KMS-11 (cell line): ENCODE data around the gene SFPQ.

ENCODE experiments used
- H2AFZ ChIP-seq: fragments of 200-600 bp; sonication (generic); 2 replicates; pipeline ENCODE4 v1.6.1; 2016; ENCODE audit warnings: antibody characterized with exemption, mixed run types, low read depth
- H3K27ac ChIP-seq: fragments of 200-600 bp; sonication (generic); 2 replicates; pipeline ENCODE4 v1.6.1; 2016; ENCODE audit warnings: mild to moderate bottlenecking, mixed run types
- H3K27me3 ChIP-seq: fragments of 200-600 bp; sonication (generic); 2 replicates; pipeline ENCODE4 v1.6.1; 2017; ENCODE audit warnings: mild to moderate bottlenecking, low read depth, mixed run types, moderate library complexity; ENCODE audit not compliant: insufficient read depth
- H3K36me3 ChIP-seq: fragments of 200-600 bp; sonication (generic); 2 replicates; pipeline ENCODE4 v1.6.1; 2017; ENCODE audit warnings: mild to moderate bottlenecking, mixed run types; ENCODE audit not compliant: insufficient read depth
- H3K4me1 ChIP-seq: fragments of 200-600 bp; sonication (generic); 2 replicates; pipeline ENCODE4 v1.6.1; 2016; ENCODE audit warnings: mild to moderate bottlenecking, low read depth, mixed run types; ENCODE audit not compliant: poor library complexity, severe bottlenecking
- H3K4me2 ChIP-seq: fragments of 200-600 bp; sonication (generic); 2 replicates; pipeline ENCODE4 v1.7.0; 2016; ENCODE audit warnings: mild to moderate bottlenecking, mixed run types
- H3K4me3 ChIP-seq: fragments of 200-600 bp; sonication (generic); IDR thresholded peaks from 2 replicates; pipeline ENCODE4 v1.6.1; 2017; ENCODE audit warnings: low read depth, low read length, mixed read lengths; ENCODE audit not compliant: insufficient read depth
- H3K79me2 ChIP-seq: fragments of 200-600 bp; sonication (generic); 2 replicates; pipeline ENCODE4 v1.6.1; 2016; ENCODE audit warnings: low read depth, mixed run types; ENCODE audit not compliant: insufficient read depth
- H3K9ac ChIP-seq: fragments of 200-600 bp; sonication (generic); 2 replicates; pipeline ENCODE4 v1.6.1; 2016; ENCODE audit warnings: mild to moderate bottlenecking, mixed run types
- H4K20me1 ChIP-seq: fragments of 200-600 bp; sonication (generic); 2 replicates; pipeline ENCODE4 v1.6.1; 2016; ENCODE audit warnings: mild to moderate bottlenecking, mixed run types; ENCODE audit not compliant: insufficient read depth
- TF ChIP-seq, protein P1 (sequence below): fragments of 200-600 bp; sonication (generic); conservative IDR thresholded peaks from 2 replicates; pipeline ENCODE4 v1.6.1; 2017; ENCODE audit warnings: low read depth, mild to moderate bottlenecking, antibody characterized with exemption, low read length, moderate library complexity, mixed read lengths

Gene SFPQ

DNA sequence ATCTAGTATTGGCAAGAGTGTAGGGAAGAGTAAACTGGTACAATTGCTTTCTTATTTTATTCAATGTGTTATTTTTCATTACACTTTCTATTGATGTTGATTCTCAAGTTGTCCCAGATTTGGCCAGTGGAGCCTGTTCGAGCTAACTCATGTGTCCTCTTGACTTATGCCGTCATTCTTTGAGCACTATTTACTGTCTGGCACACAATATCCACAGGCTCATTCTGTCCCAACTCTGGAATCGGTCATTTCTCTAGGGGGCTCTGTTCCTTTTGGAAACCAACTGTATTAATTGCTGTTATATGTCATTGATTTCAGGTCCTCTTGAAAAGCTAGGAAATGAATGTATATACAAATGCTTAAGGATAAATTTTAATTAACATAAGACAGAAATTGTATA, 22.4 kb upstream of the SFPQ start:
- H3K27ac ChIP-seq: no peak overlapping the region

DNA sequence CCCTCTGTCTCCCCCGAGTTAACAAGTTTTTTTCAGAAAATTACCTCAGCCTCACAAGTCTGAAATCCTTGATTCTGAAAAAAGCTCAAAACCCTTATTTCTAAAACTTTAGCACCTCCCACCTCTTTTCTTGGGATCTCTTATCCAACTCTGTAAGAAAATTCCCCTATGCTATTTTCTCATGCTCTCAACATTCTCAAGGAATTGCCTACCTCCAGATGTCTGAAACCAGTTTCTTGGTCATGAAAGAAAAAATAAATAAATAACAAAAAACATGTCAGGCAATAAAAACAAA, 18.1 kb upstream of the SFPQ start:
- Histone ChIP-seq H3K9ac (no peak overlapping the region), H4K20me1 (no peaks in the 10 kb centered on the region), H3K4me1 (no peaks in the 10 kb centered on the region), H3K79me2 (no peaks in the 10 kb centered on the region), H3K4me3 (no peak overlapping the region), H3K27ac (no peak overlapping the region), H3K27me3 (no peaks in the 10 kb centered on the region), H2AFZ (no peak overlapping the region), H3K4me2 (no peak overlapping the region), H3K36me3 (no peaks in the 10 kb centered on the region)
- TF ChIP-seq, protein P1, sequence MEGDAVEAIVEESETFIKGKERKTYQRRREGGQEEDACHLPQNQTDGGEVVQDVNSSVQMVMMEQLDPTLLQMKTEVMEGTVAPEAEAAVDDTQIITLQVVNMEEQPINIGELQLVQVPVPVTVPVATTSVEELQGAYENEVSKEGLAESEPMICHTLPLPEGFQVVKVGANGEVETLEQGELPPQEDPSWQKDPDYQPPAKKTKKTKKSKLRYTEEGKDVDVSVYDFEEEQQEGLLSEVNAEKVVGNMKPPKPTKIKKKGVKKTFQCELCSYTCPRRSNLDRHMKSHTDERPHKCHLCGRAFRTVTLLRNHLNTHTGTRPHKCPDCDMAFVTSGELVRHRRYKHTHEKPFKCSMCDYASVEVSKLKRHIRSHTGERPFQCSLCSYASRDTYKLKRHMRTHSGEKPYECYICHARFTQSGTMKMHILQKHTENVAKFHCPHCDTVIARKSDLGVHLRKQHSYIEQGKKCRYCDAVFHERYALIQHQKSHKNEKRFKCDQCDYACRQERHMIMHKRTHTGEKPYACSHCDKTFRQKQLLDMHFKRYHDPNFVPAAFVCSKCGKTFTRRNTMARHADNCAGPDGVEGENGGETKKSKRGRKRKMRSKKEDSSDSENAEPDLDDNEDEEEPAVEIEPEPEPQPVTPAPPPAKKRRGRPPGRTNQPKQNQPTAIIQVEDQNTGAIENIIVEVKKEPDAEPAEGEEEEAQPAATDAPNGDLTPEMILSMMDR: no peak

More for the DNA sequence above, 22.4 kb upstream of the SFPQ start:
- Histone ChIP-seq H3K27me3 (no peaks in the 10 kb centered on the region), H3K9ac (no peak overlapping the region), H3K4me1 (no peaks in the 10 kb centered on the region), H3K4me3 (no peak overlapping the region), H3K4me2 (no peak overlapping the region), H4K20me1 (no peaks in the 10 kb centered on the region), H3K36me3 (no peaks in the 10 kb centered on the region), H2AFZ (no peak overlapping the region), H3K79me2 (no peaks in the 10 kb centered on the region)
- TF ChIP-seq, protein P1: no peak

DNA sequence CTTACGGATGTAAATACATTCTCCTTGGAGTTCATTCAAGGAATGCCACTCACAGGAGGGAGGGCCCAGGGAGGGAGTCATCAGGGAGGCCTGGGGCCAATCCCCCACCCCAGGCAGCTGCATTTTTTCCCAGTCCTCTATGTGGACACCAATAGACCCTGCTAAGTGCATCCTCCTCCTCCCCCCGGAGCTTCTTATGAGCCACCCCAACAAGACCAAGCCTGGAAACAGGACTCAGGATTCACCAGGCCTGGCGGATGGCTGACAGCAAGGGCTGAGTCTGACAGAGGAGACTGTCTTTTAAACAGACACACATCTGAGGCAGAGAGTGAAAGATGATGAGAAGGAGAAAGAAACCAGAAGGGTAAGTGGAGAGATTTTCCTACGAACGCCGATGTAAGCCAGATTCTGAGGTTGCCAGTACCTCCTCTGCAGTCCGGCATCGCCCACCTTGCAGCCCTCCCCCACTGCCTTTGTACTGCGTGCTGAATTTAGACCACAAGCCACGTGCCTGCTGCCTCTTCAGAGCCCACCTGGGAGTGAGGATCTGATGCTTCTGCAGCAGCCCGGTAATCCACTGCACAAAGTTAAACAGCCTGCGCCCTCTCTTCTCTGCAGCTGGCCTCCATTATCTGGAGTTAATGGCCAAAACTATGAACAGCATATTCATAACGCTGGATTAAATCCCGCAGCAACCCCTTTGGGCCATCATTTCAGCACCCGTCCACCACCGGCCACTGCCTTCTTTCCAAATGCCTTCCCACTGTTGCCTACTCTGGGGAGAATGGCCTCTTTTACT, 17.6 kb upstream of the SFPQ start:
- TF ChIP-seq, protein P1: no peak
- Histone ChIP-seq H3K4me1 (no peaks in the 10 kb centered on the region), H4K20me1 (no peaks in the 10 kb centered on the region), H3K4me2 (no peak overlapping the region), H3K4me3 (no peak overlapping the region), H3K27me3 (no peaks in the 10 kb centered on the region), H3K9ac (no peak overlapping the region), H3K27ac (no peak overlapping the region), H3K36me3 (no peaks in the 10 kb centered on the region), H3K79me2 (no peaks in the 10 kb centered on the region), H2AFZ (no peak overlapping the region)

DNA sequence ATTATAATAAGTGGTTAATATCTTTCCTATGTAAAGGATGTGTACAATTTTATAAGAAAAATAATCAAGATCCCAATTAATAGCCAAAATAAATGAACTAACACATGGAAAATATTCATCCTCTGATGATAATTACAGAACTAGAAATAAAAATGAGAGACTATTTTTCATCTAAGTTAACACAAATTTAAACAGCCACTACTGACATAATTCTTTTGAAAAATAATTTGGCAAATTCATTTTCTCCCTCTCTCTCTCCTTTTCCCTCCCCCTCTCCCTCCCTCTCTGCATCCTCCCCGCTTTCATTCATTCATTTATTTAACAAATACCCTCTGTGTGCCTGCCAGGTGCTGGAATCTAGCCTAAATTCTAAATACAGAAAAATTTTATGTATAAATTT, 10.3 kb upstream of the SFPQ start:
- TF ChIP-seq, protein P1: no peak
- H3K36me3 ChIP-seq: no peaks in the 10 kb centered on the region
- H4K20me1 ChIP-seq: no peaks in the 10 kb centered on the region
- H3K79me2 ChIP-seq: no peaks in the 10 kb centered on the region
- no peaks in the 10 kb centered on the region for H3K27me3 ChIP-seq
- H2AFZ ChIP-seq: no peak overlapping the region
- peaks cover 7% of the 10 kb centered on the region for H3K4me1 ChIP-seq
- no peak overlapping the region for H3K9ac ChIP-seq
- no peak overlapping the region for H3K4me3 ChIP-seq
- H3K27ac ChIP-seq: no peak overlapping the region
- no peak overlapping the region for H3K4me2 ChIP-seq
